ENCODE results near the gene CACNB2.

DNA sequence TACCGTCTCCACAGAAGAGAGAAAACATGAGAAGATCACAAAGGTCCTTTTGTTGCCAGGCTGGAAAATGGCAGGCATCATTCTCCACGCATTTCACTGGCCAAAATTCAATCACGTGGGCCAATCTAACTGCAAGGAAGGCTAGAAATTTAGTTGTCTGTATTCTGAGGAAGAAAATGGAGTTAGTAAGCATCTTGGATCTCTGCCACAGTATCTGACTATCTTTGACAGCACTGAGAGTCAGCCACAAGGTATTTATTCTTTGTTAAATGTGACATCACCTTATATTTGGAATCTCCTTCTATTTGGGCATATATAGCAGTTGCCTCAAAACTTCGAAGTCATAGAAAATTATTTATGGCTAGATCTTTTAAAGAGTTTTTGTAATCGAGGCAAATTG, 297.3 kb downstream of the CACNB2 start:
- TF ChIP-seq CTCF (conservative IDR thresholded peaks at IDR 0.05; ENCODE audit: low read depth, low read length): no peak
- TF ChIP-seq EZH2 (IDR thresholded peaks at IDR 0.05; ENCODE audit: borderline replicate concordance, low read depth, low read length, poor library complexity, severe bottlenecking): no peak
